Astrocyte of the cerebellum (primary cell): ENCODE results near the gene POLK.
"Not testable (repeated sequence)": the region's sequence is repeated elsewhere in the genome, so short reads cannot be mapped to it uniquely, and the experiment has no call there.

Experiments used
- DNase-seq: peaks from one replicate; pipeline ENCODE4 v3.0.0-alpha.2; 2011; ENCODE audit warnings: low read depth
- H3K4me3 ChIP-seq: 2 replicates; pipeline ENCODE4 v1.5.1; 2011; ENCODE audit warnings: mild to moderate bottlenecking, low read depth, low read length, moderate library complexity
- in situ Hi-C: cut with HindIII; loops from 2 replicates; pipeline ENCODE4 v1.10.0; 2017; ENCODE audit warnings: low sequenced_read_pairs
- TF ChIP-seq, protein P1 (sequence below): IDR thresholded peaks from 2 replicates; pipeline ENCODE4 v1.5.1; 2012; ENCODE audit warnings: low read length, low read depth, moderate library complexity, mild to moderate bottlenecking; ENCODE audit errors: missing control alignments

POLK gene

DNA sequence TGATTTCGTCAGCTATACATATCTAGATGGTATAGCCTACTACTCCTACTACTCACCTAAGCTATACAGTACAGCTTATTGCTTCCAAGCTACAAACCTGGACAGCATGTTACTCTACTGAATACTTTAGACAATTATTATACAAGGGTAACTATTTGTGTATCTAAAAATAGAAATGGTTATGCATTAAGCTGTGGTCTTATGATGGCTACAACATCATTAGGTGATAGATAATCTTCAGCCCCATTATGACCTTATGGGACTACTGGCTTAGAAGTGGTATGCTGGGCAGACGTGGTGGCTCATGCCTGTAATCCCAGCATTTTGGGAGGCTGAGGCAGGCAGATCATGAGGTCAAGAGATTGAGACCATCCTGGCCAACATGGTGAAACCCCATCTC is 40.5 kb upstream of the POLK start:
- no peak for DNase-seq
- no peak overlapping the region for H3K4me3 ChIP-seq
- in situ Hi-C loops = no loop called here
- TF ChIP-seq, protein P1, sequence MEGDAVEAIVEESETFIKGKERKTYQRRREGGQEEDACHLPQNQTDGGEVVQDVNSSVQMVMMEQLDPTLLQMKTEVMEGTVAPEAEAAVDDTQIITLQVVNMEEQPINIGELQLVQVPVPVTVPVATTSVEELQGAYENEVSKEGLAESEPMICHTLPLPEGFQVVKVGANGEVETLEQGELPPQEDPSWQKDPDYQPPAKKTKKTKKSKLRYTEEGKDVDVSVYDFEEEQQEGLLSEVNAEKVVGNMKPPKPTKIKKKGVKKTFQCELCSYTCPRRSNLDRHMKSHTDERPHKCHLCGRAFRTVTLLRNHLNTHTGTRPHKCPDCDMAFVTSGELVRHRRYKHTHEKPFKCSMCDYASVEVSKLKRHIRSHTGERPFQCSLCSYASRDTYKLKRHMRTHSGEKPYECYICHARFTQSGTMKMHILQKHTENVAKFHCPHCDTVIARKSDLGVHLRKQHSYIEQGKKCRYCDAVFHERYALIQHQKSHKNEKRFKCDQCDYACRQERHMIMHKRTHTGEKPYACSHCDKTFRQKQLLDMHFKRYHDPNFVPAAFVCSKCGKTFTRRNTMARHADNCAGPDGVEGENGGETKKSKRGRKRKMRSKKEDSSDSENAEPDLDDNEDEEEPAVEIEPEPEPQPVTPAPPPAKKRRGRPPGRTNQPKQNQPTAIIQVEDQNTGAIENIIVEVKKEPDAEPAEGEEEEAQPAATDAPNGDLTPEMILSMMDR = no peak

DNA sequence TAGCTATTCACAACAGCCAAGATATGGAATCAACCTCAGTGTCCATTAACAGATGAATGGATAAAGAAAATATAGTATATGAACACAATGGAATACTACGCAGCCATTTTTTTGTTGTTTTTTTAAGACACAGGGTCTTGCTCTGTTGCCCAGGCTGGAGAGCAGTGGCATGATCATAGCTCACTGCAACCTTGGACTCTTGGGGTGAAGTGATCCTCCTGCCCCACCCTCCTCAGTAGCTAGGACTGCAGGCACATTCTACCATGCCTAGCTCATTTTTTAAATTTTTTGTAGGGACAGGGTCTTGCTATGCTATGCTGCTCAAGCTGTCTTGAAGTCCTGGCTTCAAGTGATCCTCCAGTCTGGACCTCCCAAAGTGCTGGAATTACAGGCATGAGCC is 38.7 kb upstream of the POLK start:
- in situ Hi-C loops = no loop called here
- TF ChIP-seq, protein P1 = no peak
- no peak overlapping the region for H3K4me3 ChIP-seq
- DNase-seq = no peak

GRCh38 chr5:75473463-75473862 is 38.2 kb upstream of the POLK start:
- no peak for DNase-seq
- TF ChIP-seq, protein P1 = no peak
- in situ Hi-C loops = no loop called here
- no peak overlapping the region for H3K4me3 ChIP-seq

- no peak for DNase-seq
- in situ Hi-C loops = no loop called here
- TF ChIP-seq, protein P1 = no peak
- no peak overlapping the region for H3K4me3 ChIP-seq
These were observed 36.3 kb upstream of the POLK start for GRCh38 chr5:75475364-75475763.

- no peak overlapping the region for H3K4me3 ChIP-seq
- TF ChIP-seq, protein P1 = no peak
- in situ Hi-C loops = no loop called here
- no peak for DNase-seq
These were observed 30.7 kb upstream of the POLK start for GRCh38 chr5:75481024-75481423.

GRCh38 chr5:75482482-75482881 is 29.2 kb upstream of the POLK start:
- DNase-seq = no peak
- in situ Hi-C loops = no loop called here
- H3K4me3 ChIP-seq = no peak overlapping the region
- TF ChIP-seq, protein P1 = no peak

GRCh38 chr5:75484605-75485004 is 27.1 kb upstream of the POLK start:
- in situ Hi-C loops = no loop called here

DNA sequence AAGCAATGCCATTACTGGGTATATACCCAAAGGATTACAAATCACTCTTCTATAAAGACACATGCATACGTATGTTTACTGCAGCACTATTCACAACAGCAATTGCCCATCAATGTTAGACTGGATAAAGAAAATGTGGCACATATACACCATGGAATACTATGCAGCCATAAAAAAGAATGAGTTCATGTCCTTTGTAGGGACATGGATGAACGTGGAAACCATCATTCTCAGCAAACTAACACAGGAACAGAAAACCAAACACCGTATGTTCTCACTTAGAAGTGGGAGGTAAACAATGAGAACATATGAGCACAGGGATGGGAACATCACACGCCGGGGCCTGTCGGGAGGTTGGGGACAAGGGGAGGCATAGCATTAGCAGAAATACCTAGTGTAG is 21.8 kb upstream of the POLK start:
- DNase-seq, H3K4me3 ChIP-seq, in situ Hi-C loops: not testable (repeated sequence)

More at GRCh38 chr5:75484605-75485004, 27.1 kb upstream of the POLK start:
- DNase-seq = no peak
- H3K4me3 ChIP-seq = no peak overlapping the region
- TF ChIP-seq, protein P1 = no peak
